HL-60/S4 (cell line): Measurements from ENCODE around the gene FGR.
"Not testable (repeated sequence)": the region's sequence is repeated elsewhere in the genome, so short reads cannot be mapped to it uniquely, and the experiment has no call there.

Source experiments
- in situ Hi-C: fragments of 300-500 bp; cut with MboI; formaldehyde crosslinking; loops from 2 replicates; pipeline ENCODE4 v1.14.3; 2022; ENCODE audit warnings: low sequenced_read_pairs

The FGR gene

GRCh38 chr1:27661412-27662075 lies 26.6 kb upstream of the FGR start:
- in situ Hi-C loops, result loop anchor here (5.0 to 10.0 kb wide), 2 partner anchors 44 to 267 kb away; partner anchors contain the start of gene GPR3

- in situ Hi-C loops, result loop anchor here (5.0 to 10.0 kb wide), 2 partner anchors 43 to 266 kb away; partner anchors contain the start of gene GPR3
Observed at GRCh38 chr1:27660300-27660835, 25.4 kb upstream of the FGR start.

GRCh38 chr1:27659497-27660299 lies 24.7 kb upstream of the FGR start:
- in situ Hi-C loops, result loop anchor here (5.0 to 10.0 kb wide), 2 partner anchors 42 to 265 kb away; partner anchors contain the start of gene GPR3

GRCh38 chr1:27658951-27659496 lies 24.0 kb upstream of the FGR start:
- in situ Hi-C loops, result no loop called here

GRCh38 chr1:27656157-27656893 lies 21.3 kb upstream of the FGR start:
- in situ Hi-C loops, result no loop called here

GRCh38 chr1:27655151-27655937 lies 20.4 kb upstream of the FGR start:
- in situ Hi-C loops, result no loop called here

GRCh38 chr1:27652111-27652864 lies 17.3 kb upstream of the FGR start:
- in situ Hi-C loops, result no loop called here

- in situ Hi-C loops, result no loop called here
Observed at GRCh38 chr1:27650539-27651175, 15.7 kb upstream of the FGR start.

GRCh38 chr1:27650171-27650538 lies 15.2 kb upstream of the FGR start:
- in situ Hi-C loops, result no loop called here

GRCh38 chr1:27649306-27649635 lies 14.3 kb upstream of the FGR start:
- in situ Hi-C loops, result no loop called here

- in situ Hi-C loops, result no loop called here
Observed at GRCh38 chr1:27648602-27649305, 13.8 kb upstream of the FGR start.

- in situ Hi-C loops, result no loop called here
Observed at GRCh38 chr1:27647328-27647727, 12.3 kb upstream of the FGR start.

GRCh38 chr1:27646676-27647075 lies 11.7 kb upstream of the FGR start:
- in situ Hi-C loops, result no loop called here

- in situ Hi-C loops, result no loop called here
Observed at GRCh38 chr1:27645071-27645415, 10.1 kb upstream of the FGR start.

- in situ Hi-C loops, result no loop called here
Observed at GRCh38 chr1:27644369-27645070, 9.5 kb upstream of the FGR start.

GRCh38 chr1:27643600-27644368 lies 8.8 kb upstream of the FGR start:
- in situ Hi-C loops, result no loop called here

- in situ Hi-C loops, result not testable (repeated sequence)
Observed at GRCh38 chr1:27640514-27640913, 5.5 kb upstream of the FGR start.
